GM23248 (cell line): ENCODE measurements around the gene SLC44A4. TPM values are rescaled to one million over a fixed set of nuclear protein-coding genes. Genes with fewer than 3 reads are reported as not detected.

ENCODE experiments used
- DNase-seq: peaks from one replicate; pipeline ENCODE4 v3.0.0-alpha.2; 2015
- H2AFZ ChIP-seq: fragments of 200-600 bp; sonication (generic); 2 replicates; pipeline ENCODE4 v1.6.1; 2016; ENCODE audit warnings: antibody characterized with exemption
- H3F3A ChIP-seq: fragments of 200-600 bp; sonication (generic); 2 replicates; pipeline ENCODE4 v1.6.1; 2016; ENCODE audit warnings: mild to moderate bottlenecking, antibody characterized with exemption, mixed run types; ENCODE audit not compliant: insufficient read depth
- H3K27ac ChIP-seq: fragments of 200-600 bp; sonication (generic); 2 replicates; pipeline ENCODE4 v1.5.1; 2016; ENCODE audit warnings: mild to moderate bottlenecking
- H3K27me3 ChIP-seq: fragments of 200-600 bp; sonication (generic); replicated peaks from 2 replicates; pipeline ENCODE4 v1.6.1; 2016; ENCODE audit warnings: mild to moderate bottlenecking; ENCODE audit not compliant: insufficient read depth
- H3K36me3 ChIP-seq: fragments of 200-600 bp; sonication (generic); 2 replicates; pipeline ENCODE4 v1.6.1; 2016; ENCODE audit warnings: low read depth, mild to moderate bottlenecking
- H3K4me1 ChIP-seq: fragments of 200-600 bp; sonication (generic); 2 replicates; pipeline ENCODE4 v1.6.1; 2016; ENCODE audit warnings: mild to moderate bottlenecking; ENCODE audit not compliant: insufficient read depth
- H3K4me2 ChIP-seq: fragments of 200-600 bp; sonication (generic); one replicate; pipeline ENCODE4 v1.6.1; 2016; ENCODE audit warnings: mild to moderate bottlenecking; ENCODE audit not compliant: unreplicated experiment
- H3K4me3 ChIP-seq: fragments of 200-600 bp; sonication (generic); 2 replicates; pipeline ENCODE4 v1.5.1; 2016; ENCODE audit warnings: mild to moderate bottlenecking
- H3K79me2 ChIP-seq: fragments of 200-600 bp; sonication (generic); 2 replicates; pipeline ENCODE4 v1.6.1; 2016; ENCODE audit warnings: mild to moderate bottlenecking; ENCODE audit not compliant: insufficient read depth
- H3K9ac ChIP-seq: fragments of 200-600 bp; sonication (generic); 2 replicates; pipeline ENCODE4 v1.6.1; 2016; ENCODE audit warnings: mild to moderate bottlenecking
- H3K9me2 ChIP-seq: fragments of 200-600 bp; sonication (generic); 2 replicates; pipeline ENCODE4 v1.6.1; 2016; ENCODE audit warnings: mixed run types, mild to moderate bottlenecking, moderate library complexity; ENCODE audit not compliant: insufficient read depth
- H3K9me3 ChIP-seq: fragments of 200-600 bp; sonication (generic); one replicate; pipeline ENCODE4 v1.6.1; 2017; ENCODE audit warnings: low read depth
- H4K20me1 ChIP-seq: fragments of 200-600 bp; sonication (generic); 2 replicates; pipeline ENCODE4 v1.6.0; 2016; ENCODE audit not compliant: insufficient read depth
- EZH2 ChIP-seq: fragments of 200-600 bp; sonication (generic); IDR thresholded peaks from 2 replicates; pipeline ENCODE4 v1.6.1; 2018; ENCODE audit warnings: antibody characterized with exemption, mild to moderate bottlenecking; ENCODE audit not compliant: insufficient read depth, poor library complexity, severe bottlenecking
- EZH2phosphoT487 ChIP-seq: fragments of 200-600 bp; sonication (generic); IDR thresholded peaks from 2 replicates; pipeline ENCODE4 v1.6.1; 2018; ENCODE audit warnings: antibody characterized with exemption, moderate library complexity, mild to moderate bottlenecking, low read depth; ENCODE audit not compliant: insufficient read depth
- WGBS, 2 experiments: methylation state at CpG; one replicate each; pipeline ENCODE4 v1.1.6; 2015 to 2017; ENCODE audit warnings: low lambda C conversion rate in 2 of 2, low coverage in 1 of 2; ENCODE audit errors: missing lambda C conversion rate in 2 of 2; 5-methylcytosine and 5-hydroxymethylcytosine counted together
- in situ Hi-C: fragments of 300-500 bp; cut with MboI; formaldehyde crosslinking; loops from 2 replicates; pipeline ENCODE4 v1.15.0; 2020
- polyA plus RNA-seq: library from polyadenylated mRNA; unstranded; fragments of >200 nt; fragmentation: Nextera tagmentation; extraction: Ambion mirVana; gene quantifications from 2 replicates; pipeline ENCODE4 v1.2.1, GENCODE V29; 2016
- total RNA-seq: library from RNA; depleted of rRNA; stranded (reverse); fragments of >200 nt; shearing (Covaris generic); gene quantifications from 2 replicates; pipeline ENCODE4 v1.2.3, GENCODE V29; 2014

The SLC44A4 gene
- total and polyA plus RNA-seq, 2 experiments from 2014 or later, result not detected

DNA sequence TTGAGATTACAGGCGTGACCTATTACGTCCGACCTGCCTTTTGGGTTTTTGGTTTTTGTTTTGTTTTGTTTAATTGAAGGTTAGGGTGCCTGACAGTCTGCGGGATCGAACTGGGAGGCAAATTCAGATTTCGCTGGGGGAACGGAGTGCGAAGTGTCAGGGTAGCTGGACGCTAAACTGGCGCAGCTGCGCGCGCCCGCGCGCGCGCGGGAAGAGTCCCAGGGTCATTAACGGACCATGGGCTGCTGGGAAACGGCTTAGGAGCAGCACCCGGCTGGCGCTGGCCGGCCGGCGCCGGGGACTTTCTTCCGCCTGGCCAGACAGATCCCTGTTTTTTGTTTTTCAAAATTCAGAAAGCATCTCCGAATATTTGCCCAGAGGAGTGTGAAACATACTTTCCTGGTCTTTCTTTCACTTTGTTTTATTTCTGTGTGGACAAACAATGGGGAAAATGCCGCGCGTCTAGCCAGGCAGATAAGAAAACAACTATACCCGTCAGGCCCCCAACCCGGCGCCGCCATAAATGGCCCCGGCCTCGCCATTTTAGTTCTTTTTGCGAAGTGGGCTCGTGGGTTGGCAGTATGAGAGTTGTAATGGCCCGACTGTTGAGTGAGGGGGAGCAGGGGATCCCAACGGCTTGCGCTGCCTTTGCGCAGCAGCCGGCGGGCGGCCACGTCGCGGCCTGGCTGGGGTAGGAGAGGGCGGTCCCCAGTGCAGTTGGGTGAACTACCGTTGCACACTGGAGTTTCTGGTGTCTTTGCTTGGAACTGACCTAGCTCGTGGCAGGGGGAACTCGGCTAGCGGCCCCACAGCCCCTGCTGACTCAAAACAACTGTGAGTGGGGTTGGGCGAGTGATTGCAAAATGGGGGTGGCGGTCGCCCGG, 44.2 kb downstream of the SLC44A4 start:
- peak overlapping the region; percentile 88 for H3K4me3 ChIP-seq
- H3K27ac ChIP-seq, result peak overlapping the region; percentile 93
- 1 to 2% methylated on average over 59 of the region's 59 CpGs for WGBS, 2 experiments
- H3K79me2 ChIP-seq, result peaks cover 97% of the 10 kb centered on the region
- H3K9me3 ChIP-seq, result no peaks in the 10 kb centered on the region
- H3F3A ChIP-seq, result peaks cover 41% of the 10 kb centered on the region
- H2AFZ ChIP-seq, result peak overlapping the region; percentile 92
- in situ Hi-C loops, result no loop called here
- H3K9me2 ChIP-seq, result no peaks in the 10 kb centered on the region
- peak; percentile 95 for DNase-seq
- no peak for TF ChIP-seq EZH2phosphoT487
- TF ChIP-seq EZH2, result no peak
- peaks cover 35% of the 10 kb centered on the region for H3K36me3 ChIP-seq
- peak overlapping the region; percentile 96 for H3K9ac ChIP-seq
- peak overlapping the region; percentile 99 for H3K4me2 ChIP-seq
- peaks cover 44% of the 10 kb centered on the region for H3K4me1 ChIP-seq
- no peaks in the 10 kb centered on the region for H3K27me3 ChIP-seq
- H4K20me1 ChIP-seq, result peaks cover 16% of the 10 kb centered on the region

- Histone ChIP-seq H3F3A (peaks cover 16% of the 10 kb centered on the region), H3K27me3 (no peaks in the 10 kb centered on the region), H3K9ac (peak overlapping the region; percentile 83), H3K9me3 (no peaks in the 10 kb centered on the region), H3K27ac (peak overlapping the region; percentile 7; the same call in 1 of the 2 replicates), H3K4me3 (peak overlapping the region; percentile 81), H3K4me1 (peaks cover 26% of the 10 kb centered on the region), H4K20me1 (0 out of 2 replicates have a peak, but pooled peaks cover 1% of the 10 kb centered on the region), H3K79me2 (peaks cover 70% of the 10 kb centered on the region), H3K4me2 (peak overlapping the region; percentile 95), H2AFZ (no peak overlapping the region), H3K36me3 (peaks cover 6% of the 10 kb centered on the region; the same call in 1 of the 2 replicates), H3K9me2 (no peaks in the 10 kb centered on the region)
- DNase-seq, result peak; percentile 15
- TF ChIP-seq EZH2phosphoT487, result no peak
- TF ChIP-seq EZH2, result no peak
- WGBS, 2 experiments, result 84% methylated on average over 15 of the region's 15 CpGs
- in situ Hi-C loops, result no loop called here
Observed at GRCh38 chr6:31831350-31832215, 47.2 kb downstream of the SLC44A4 start.

DNA sequence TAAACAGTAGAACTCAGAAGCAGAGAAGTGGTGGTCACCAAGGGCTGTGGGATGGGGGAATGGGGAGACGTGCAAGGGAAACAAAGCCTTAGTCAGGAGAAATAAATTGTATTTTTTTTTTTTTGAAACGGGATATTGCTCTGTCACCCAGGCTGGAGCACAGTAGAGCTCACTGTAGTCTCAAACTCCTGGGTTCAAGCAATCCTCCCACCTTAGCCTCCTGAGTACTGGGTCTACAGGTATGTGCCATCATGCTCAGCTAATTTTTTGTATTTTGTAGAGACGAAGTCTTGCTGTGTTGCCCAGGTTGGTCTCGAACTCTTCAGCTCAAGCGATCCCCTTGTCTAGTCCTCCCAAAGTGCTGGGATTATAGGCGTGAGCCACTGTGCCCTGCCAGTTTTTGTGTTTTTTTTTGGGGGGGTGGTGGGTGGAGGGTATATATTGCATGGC, 47.9 kb downstream of the SLC44A4 start:
- Histone ChIP-seq H3K36me3 (no peaks in the 10 kb centered on the region; the same call in 1 of the 2 replicates), H3K9me3 (no peaks in the 10 kb centered on the region), H4K20me1 (no peaks in the 10 kb centered on the region), H3K4me1 (peaks cover 24% of the 10 kb centered on the region), H3K27me3 (no peaks in the 10 kb centered on the region), H3K9ac (peak overlapping the region; percentile 83), H3K79me2 (peaks cover 67% of the 10 kb centered on the region), H2AFZ (peak overlapping the region; percentile 56), H3K4me2 (peak overlapping the region; percentile 95), H3K9me2 (no peaks in the 10 kb centered on the region), H3F3A (peaks cover 12% of the 10 kb centered on the region; the same call in 1 of the 2 replicates), H3K4me3 (peak overlapping the region; percentile 81), H3K27ac (peak overlapping the region; percentile 59)
- no peak for DNase-seq
- WGBS, 2 experiments, result 44 to 53% methylated on average over 6 of the region's 6 CpGs
- TF ChIP-seq EZH2phosphoT487 (no peak), EZH2 (no peak)
- in situ Hi-C loops, result no loop called here

DNA sequence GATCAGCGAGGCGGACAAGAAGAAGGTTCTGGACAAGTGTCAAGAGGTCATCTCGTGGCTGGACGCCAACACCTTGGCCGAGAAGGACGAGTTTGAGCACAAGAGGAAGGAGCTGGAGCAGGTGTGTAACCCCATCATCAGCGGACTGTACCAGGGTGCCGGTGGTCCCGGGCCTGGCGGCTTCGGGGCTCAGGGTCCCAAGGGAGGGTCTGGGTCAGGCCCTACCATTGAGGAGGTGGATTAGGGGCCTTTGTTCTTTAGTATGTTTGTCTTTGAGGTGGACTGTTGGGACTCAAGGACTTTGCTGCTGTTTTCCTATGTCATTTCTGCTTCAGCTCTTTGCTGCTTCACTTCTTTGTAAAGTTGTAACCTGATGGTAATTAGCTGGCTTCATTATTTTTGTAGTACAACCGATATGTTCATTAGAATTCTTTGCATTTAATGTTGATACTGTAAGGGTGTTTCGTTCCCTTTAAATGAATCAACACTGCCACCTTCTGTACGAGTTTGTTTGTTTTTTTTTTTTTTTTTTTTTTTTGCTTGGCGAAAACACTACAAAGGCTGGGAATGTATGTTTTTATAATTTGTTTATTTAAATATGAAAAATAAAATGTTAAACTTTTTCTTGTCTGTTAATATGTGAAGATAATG, 49.0 kb downstream of the SLC44A4 start:
- Histone ChIP-seq H3K9me2 (no peaks in the 10 kb centered on the region), H4K20me1 (no peaks in the 10 kb centered on the region), H3K4me3 (peak overlapping the region; percentile 81), H3F3A (peaks cover 16% of the 10 kb centered on the region; the same call in 1 of the 2 replicates), H3K4me2 (peak overlapping the region; percentile 95), H3K4me1 (peaks cover 24% of the 10 kb centered on the region), H2AFZ (peak overlapping the region; percentile 56), H3K27me3 (no peaks in the 10 kb centered on the region), H3K9me3 (no peaks in the 10 kb centered on the region), H3K36me3 (no peaks in the 10 kb centered on the region), H3K79me2 (peaks cover 61% of the 10 kb centered on the region), H3K9ac (peak overlapping the region; percentile 83), H3K27ac (peak overlapping the region; percentile 59)
- 0 to 1% methylated on average over 15 of the region's 15 CpGs for WGBS, 2 experiments
- TF ChIP-seq EZH2, result no peak
- no peak for TF ChIP-seq EZH2phosphoT487
- peak; percentile 75 for DNase-seq
- in situ Hi-C loops, result no loop called here
